ENCODE results near the gene MACROD1. TPM values are rescaled to one million over a fixed set of nuclear protein-coding genes. Genes with fewer than 3 reads are reported as not detected.

MACROD1 gene
- total RNA-seq, 1 donor from 2014 or later = 27.3 TPM

- DNase-seq (ENCODE audit: low spot score) = no peak
Observed at GRCh38 chr11:64092761-64093136, 73.2 kb downstream of the MACROD1 start.

- no peak for DNase-seq (ENCODE audit: low spot score)
Observed at GRCh38 chr11:64092111-64092760, 73.7 kb downstream of the MACROD1 start.

- DNase-seq (ENCODE audit: low spot score) = no peak
Observed at GRCh38 chr11:64090806-64091516, 75.0 kb downstream of the MACROD1 start.

GRCh38 chr11:64089915-64090805 lies 75.8 kb downstream of the MACROD1 start:
- no peak for DNase-seq (ENCODE audit: low spot score)

GRCh38 chr11:64089493-64089892 lies 76.4 kb downstream of the MACROD1 start:
- DNase-seq (ENCODE audit: low spot score) = no peak

GRCh38 chr11:64089027-64089360 lies 76.9 kb downstream of the MACROD1 start:
- DNase-seq (ENCODE audit: low spot score) = no peak

- DNase-seq (ENCODE audit: low spot score) = no peak
Observed at GRCh38 chr11:64088162-64089026, 77.5 kb downstream of the MACROD1 start.

- DNase-seq (ENCODE audit: low spot score) = peak; percentile 54
Observed at GRCh38 chr11:64086258-64087123, 79.4 kb downstream of the MACROD1 start.

- no peak for DNase-seq (ENCODE audit: low spot score)
Observed at GRCh38 chr11:64085906-64086257, 80.0 kb downstream of the MACROD1 start.

- no peak for DNase-seq (ENCODE audit: low spot score)
Observed at GRCh38 chr11:64084951-64085710, 80.8 kb downstream of the MACROD1 start.

- no peak for DNase-seq (ENCODE audit: low spot score)
Observed at GRCh38 chr11:64084146-64084950, 81.6 kb downstream of the MACROD1 start.

- no peak for DNase-seq (ENCODE audit: low spot score)
Observed at GRCh38 chr11:64083398-64084080, 82.4 kb downstream of the MACROD1 start.

GRCh38 chr11:64081745-64082442 lies 84.0 kb downstream of the MACROD1 start:
- DNase-seq (ENCODE audit: low spot score) = no peak

GRCh38 chr11:64080390-64080789 lies 85.5 kb downstream of the MACROD1 start:
- DNase-seq (ENCODE audit: low spot score) = no peak

GRCh38 chr11:64078905-64079304 lies 87.0 kb downstream of the MACROD1 start:
- DNase-seq (ENCODE audit: low spot score) = no peak

- DNase-seq (ENCODE audit: low spot score) = no peak
Observed at GRCh38 chr11:64078284-64078683, 87.6 kb downstream of the MACROD1 start.

- no peak for DNase-seq (ENCODE audit: low spot score)
Observed at GRCh38 chr11:64077607-64078006, 88.3 kb downstream of the MACROD1 start.

- no peak for DNase-seq (ENCODE audit: low spot score)
Observed at GRCh38 chr11:64076758-64077157, 89.2 kb downstream of the MACROD1 start.
